ENCODE results near the gene GRIK1.

GRIK1 gene

GRCh38 chr21:29671728-29672127 lies 268.1 kb downstream of the GRIK1 start:
- DNase-seq (ENCODE audit: low spot score), result peak; percentile 43

- no peak for DNase-seq (ENCODE audit: low spot score)
Measured at GRCh38 chr21:29670228-29670627, 269.6 kb downstream of the GRIK1 start.

GRCh38 chr21:29669416-29669815 lies 270.4 kb downstream of the GRIK1 start:
- DNase-seq (ENCODE audit: low spot score), result no peak

GRCh38 chr21:29667651-29668050 lies 272.1 kb downstream of the GRIK1 start:
- no peak for DNase-seq (ENCODE audit: low spot score)

GRCh38 chr21:29664615-29665014 lies 275.2 kb downstream of the GRIK1 start:
- DNase-seq (ENCODE audit: low spot score), result no peak

- no peak for DNase-seq (ENCODE audit: low spot score)
Measured at GRCh38 chr21:29661672-29662442, 277.9 kb downstream of the GRIK1 start.

DNA sequence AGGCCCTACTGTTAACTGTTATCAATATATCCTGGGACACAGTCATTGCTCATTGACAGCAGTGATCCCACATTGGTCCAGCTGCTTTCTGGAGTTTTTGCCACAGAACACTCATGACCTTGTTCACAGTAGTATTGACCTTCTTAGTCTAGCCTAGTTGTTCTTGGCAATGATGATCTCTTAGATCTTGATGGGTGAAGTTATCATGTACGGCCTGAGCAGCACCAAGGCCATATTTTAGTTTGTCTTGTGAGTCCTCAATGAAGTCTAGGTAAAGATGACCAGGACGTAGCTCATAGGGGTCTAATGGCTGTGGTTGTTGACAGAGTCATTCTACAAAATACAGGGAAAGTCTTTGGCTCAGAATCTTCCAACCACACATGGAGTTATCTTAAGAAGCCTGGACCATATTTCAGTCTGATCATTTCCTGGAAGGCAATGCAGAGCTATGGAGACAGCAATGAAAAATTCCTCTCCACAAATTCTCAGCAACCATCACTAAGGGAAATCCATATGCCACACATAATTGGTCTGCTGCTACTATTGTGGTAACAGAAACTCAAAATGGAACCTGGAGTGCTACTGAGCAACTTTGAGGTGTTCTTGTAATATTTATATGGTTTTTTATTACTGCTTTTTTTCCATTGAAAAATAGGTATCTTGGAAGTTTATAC lies 279.6 kb downstream of the GRIK1 start:
- DNase-seq (ENCODE audit: low spot score), result no peak

- no peak for DNase-seq (ENCODE audit: low spot score)
Measured at GRCh38 chr21:29658934-29659203, 280.9 kb downstream of the GRIK1 start.

DNA sequence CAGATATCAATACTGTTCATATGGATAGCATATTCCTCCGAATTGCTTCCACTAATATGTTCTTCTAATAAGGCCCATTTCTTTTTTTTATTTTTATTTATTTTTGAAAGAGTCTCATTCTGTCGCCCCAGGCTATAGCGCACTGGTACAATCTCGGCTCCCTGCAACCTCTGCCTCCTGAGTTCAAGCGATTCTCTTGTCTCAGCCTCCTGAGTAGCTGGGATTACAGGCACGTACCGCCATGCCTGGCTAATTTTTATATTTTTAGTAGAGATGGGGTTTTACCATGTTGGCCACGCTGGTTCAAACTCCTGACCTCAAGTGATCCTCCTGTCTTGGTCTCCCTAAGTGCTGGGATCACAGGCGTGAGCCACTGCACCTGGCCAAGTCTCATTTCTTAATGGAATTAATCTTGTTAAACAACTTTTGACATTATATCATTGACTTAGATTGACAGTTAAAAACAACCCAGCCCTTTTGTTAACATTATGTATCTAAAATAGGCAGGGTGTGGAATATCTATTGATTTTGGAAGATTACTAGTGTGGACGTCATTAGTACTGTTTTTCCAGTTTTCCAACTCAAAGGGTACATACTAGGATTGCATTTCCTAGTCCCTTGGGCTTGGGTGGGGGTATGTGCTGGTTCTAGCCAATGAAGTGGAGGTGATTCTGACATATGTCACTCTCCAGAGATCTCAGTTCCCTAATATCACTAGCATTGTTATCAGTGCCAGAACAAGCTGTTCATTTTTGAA lies 281.4 kb downstream of the GRIK1 start:
- no peak for DNase-seq (ENCODE audit: low spot score)

DNA sequence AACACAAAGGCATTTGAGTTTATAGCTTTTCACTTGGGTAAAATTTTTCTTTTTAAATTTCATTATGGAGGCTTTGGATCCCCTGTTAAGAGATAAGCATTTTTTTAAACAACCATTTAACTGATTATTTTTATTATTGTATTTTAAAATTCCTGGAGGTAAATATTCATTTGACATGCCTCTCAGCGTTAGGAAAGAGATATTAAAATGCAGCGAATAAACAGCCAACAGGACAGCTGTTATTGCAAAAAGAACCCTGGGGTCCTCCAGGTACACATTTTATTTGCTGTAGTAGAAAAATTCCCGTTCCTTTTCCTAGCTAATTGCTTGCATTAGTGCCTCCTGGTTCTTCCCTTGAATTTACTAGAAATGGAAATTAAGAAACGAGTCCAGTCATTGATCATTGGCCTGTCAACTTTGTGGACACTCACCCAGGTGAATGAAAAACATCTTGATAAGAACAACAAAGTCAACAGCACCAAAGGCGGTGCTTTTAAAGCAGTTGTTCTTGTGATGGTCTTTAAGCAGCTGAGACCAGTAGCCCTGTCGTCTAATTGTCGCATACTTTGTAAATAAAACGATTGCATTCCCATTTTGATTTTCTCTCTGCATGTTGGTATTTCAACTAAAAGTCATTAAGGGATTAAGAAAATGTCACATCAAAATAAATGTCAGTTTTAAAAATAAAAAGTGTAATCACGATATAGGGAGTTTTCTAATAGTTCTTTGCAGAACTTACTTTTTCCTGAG lies 282.4 kb downstream of the GRIK1 start:
- no peak for DNase-seq (ENCODE audit: low spot score)

DNA sequence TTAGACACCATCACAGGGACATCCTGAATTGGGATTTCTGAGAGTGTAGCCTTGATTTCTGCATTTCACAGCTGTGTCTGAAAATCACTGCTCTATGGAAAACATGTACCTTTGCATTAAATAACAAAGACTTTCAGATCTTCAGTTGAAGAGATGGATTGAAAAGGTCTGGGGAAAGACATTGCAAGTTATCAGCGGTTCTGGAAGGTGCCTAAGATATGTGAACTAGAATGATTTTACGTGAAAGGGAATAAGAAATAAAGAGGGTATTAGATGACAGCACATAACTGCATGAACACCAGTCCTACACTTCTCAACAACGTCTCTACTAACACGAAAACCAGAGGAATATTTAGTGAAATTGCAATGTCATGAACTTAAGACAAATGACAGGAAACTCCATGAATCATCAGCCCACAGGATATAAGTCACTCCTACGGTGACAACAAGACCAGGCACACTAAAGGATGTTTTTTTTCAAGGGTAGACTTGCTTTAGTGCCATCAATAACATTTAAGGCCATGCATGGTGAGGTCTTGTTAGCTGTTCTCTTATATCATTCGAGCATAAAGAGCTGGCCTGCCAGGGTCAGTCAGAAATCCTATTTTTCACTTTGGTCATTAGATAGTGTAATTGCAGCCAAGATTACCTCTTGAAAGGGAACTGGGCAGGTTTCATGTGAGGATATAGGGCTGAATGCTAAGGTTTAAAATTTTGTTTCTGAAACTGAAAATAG lies 283.1 kb downstream of the GRIK1 start:
- DNase-seq (ENCODE audit: low spot score), result no peak

DNA sequence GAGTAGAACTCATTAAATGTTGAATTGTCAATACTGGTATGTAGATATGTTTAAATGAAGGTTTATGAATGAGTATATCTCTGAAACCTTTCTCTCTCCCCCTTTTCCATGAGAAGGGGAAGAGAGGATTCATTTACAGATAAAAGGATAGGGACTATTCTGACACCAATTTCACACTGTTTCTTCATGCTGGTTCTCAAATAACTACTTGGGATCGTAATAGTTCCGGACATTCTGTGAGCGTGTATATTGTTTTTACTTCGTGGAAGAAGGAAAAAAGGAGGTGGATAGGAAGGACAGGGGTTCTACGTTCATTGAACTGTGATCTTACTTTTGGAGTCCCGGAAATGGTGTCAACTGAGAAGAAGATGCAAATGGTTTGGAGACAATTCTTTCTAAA lies 284.2 kb downstream of the GRIK1 start:
- DNase-seq (ENCODE audit: low spot score), result no peak

DNA sequence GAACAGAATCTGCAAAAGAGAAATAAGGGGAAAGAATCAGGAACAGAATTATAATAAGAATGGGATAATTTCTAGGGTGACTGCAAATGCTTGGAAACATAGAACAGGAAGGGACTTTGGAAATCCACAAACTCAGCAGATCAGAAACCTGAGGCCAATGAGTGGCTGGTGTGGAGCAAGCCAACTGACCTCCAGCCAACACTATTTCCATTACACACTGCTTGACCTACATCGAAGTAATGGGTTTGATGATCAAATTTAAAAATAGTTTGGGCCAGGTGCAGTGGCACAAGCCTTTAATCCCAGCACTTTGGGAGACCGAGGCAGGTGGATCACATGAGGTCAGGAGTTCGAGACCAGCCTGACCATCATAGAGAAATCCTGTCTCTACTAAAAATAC lies 284.9 kb downstream of the GRIK1 start:
- DNase-seq (ENCODE audit: low spot score), result no peak

DNA sequence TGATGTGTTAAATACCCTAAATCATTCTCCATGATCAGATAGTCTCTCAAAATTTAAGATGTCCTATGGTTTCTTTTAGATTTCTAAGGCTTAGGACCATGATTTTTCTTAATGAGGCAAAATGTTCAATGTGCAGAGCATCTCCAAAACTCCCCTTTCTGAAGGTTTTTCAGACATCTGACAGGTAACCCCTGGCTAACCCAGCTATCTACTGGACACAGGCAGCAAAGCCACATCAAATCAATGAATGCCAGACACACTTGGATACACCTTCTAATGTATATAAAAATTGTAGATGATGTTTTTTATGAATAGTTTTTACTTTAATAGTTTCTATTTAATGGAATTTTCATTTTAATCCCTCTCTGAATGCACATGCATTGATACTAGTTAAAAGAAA lies 285.6 kb downstream of the GRIK1 start:
- no peak for DNase-seq (ENCODE audit: low spot score)

DNA sequence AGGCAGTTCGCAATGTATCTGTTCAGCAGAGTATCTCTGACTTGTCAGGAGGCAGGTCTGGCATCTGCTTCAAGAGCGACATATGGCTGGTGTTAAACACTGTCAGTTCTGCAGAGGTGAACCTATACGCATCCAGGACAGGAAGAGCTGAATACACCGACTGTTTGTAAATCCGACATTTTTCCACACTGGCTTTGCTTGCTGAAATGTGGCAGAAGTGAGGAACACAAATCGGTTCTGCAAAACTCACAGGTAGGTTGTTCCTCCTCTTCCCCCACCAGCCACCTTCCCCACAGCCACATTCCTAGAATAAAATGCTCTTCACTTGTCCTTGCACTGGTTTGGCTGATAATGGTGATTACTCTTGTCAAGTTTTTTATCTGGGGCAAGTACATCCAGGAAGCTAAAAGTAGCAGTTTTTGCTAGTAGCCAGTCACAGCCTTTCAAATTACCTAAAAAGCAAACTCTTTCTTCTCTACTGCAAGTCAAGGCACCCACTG lies 289.2 kb downstream of the GRIK1 start:
- DNase-seq (ENCODE audit: low spot score), result no peak

GRCh38 chr21:29649406-29649814 lies 290.4 kb downstream of the GRIK1 start:
- DNase-seq (ENCODE audit: low spot score), result no peak

DNA sequence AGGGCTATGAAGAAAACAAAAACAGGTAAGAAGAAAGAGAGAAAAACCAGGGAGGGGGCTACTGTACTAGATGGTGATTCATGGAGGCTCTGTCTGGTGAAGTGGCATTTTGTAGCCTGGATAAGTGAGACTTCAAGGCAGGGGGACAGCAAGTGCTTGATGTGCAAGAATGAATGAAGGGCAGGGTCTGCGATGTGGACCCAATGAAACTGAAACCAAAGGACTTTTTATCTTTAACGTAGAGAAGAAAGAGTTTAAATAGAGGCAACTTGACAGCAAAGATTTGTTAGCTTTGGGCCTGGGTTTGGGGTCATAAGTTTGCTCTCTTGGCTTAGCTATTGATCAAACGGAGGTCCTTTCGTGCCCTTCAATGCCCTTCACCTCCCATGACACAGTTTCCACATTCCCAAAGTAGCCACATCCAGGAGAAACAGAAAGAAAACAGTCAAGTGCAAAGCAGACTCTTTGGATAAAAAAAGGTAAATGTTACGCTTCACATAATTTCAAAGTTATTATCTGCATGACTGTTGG lies 291.0 kb downstream of the GRIK1 start:
- DNase-seq (ENCODE audit: low spot score), result no peak

DNA sequence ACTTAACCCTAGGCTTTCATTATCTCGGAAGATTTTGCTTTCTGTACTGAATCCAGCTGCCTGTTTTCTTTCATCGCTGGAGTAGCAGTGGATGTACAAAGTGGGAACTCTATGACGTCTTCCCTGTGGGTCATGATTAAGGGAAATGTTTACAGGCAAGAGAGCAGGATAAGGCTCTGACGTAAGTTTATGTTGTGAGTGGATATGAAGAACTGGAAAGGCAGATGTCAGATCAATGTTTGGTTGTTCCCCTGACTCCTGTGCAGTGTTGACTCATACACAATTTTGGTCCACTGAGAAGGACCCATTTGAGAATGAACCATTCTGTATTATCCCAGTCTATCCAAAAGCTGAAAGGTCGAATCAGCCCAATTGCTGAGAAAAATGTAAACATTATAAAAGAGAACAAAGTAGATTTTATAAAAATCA lies 292.4 kb downstream of the GRIK1 start:
- DNase-seq (ENCODE audit: low spot score), result no peak

GRCh38 chr21:29645666-29646553 lies 293.9 kb downstream of the GRIK1 start:
- no peak for DNase-seq (ENCODE audit: low spot score)

- no peak for DNase-seq (ENCODE audit: low spot score)
Measured at GRCh38 chr21:29643289-29643688, 296.5 kb downstream of the GRIK1 start.
